HepG2 (cell line): ENCODE results near the gene ZNF248. TPM values are rescaled to one million over a fixed set of nuclear protein-coding genes. Genes with fewer than 3 reads are reported as not detected.
A peak's percentile ranks its signal among the peaks of the same experiment; 100 is the strongest.

ENCODE experiments used
- ATF3 ChIP-seq: sonication (generic); formaldehyde crosslinking; IDR thresholded peaks from 2 replicates; pipeline ENCODE4 v1.4.0; 2020; ENCODE audit warnings: missing genetic modification reagents
- FOXO4 ChIP-seq: sonication (generic); formaldehyde crosslinking; conservative IDR thresholded peaks from 2 replicates; pipeline ENCODE4 v1.8.1; 2023; ENCODE audit warnings: missing genetic modification reagents
- HNRNPUL1 ChIP-seq: fragments of 200-400 bp; formaldehyde crosslinking; IDR thresholded peaks from 2 replicates; pipeline ENCODE4 v1.6.1; 2017; ENCODE audit warnings: low read depth, mild to moderate bottlenecking, low read length, moderate library complexity
- JDP2 ChIP-seq: sonication (generic); formaldehyde crosslinking; IDR thresholded peaks from 2 replicates; pipeline ENCODE4 v1.8.1; 2022; ENCODE audit warnings: missing genetic modification reagents, borderline replicate concordance
- MAF1 ChIP-seq: sonication (generic); formaldehyde crosslinking; IDR thresholded peaks from 2 replicates; pipeline ENCODE4 v1.5.0; 2020; ENCODE audit warnings: missing genetic modification reagents, borderline replicate concordance
- SETDB1 ChIP-seq: sonication (generic); formaldehyde crosslinking; IDR thresholded peaks from 2 replicates; pipeline ENCODE4 v1.5.1; 2020; ENCODE audit warnings: missing genetic modification reagents, mild to moderate bottlenecking, borderline replicate concordance
- SMARCE1 ChIP-seq: fragments of 450-650 bp; IDR thresholded peaks from 2 replicates; pipeline ENCODE4 v1.6.1; 2017; ENCODE audit warnings: borderline replicate concordance
- TBX2 ChIP-seq: sonication (generic); formaldehyde crosslinking; IDR thresholded peaks from 2 replicates; pipeline ENCODE4 v1.5.0; 2020; ENCODE audit warnings: missing genetic modification reagents, mild to moderate bottlenecking, borderline replicate concordance
- TFE3 ChIP-seq: IDR thresholded peaks from 2 replicates; pipeline ENCODE4 v1.6.1; 2016
- TIGD3 ChIP-seq: sonication (generic); formaldehyde crosslinking; IDR thresholded peaks from 2 replicates; pipeline ENCODE4 v1.5.1; 2020; ENCODE audit warnings: mild to moderate bottlenecking, missing genetic modification reagents, borderline replicate concordance
- ZBTB20 ChIP-seq: sonication (generic); formaldehyde crosslinking; IDR thresholded peaks from 2 replicates; pipeline ENCODE4 v1.8.1; 2023; ENCODE audit warnings: missing genetic modification reagents, low read depth, mild to moderate bottlenecking, borderline replicate concordance
- ZBTB44 ChIP-seq: sonication (generic); formaldehyde crosslinking; IDR thresholded peaks from 2 replicates; pipeline ENCODE4 v1.4.0; 2020; ENCODE audit warnings: missing genetic modification reagents
- ZEB1 ChIP-seq: IDR thresholded peaks from 2 replicates; pipeline ENCODE4 v1.6.1; 2012; ENCODE audit warnings: mild to moderate bottlenecking, low read depth, inconsistent platforms; ENCODE audit not compliant: insufficient replicate concordance
- ZHX1 ChIP-seq: sonication (generic); formaldehyde crosslinking; IDR thresholded peaks from 2 replicates; pipeline ENCODE4 v1.8.1; 2022; ENCODE audit warnings: low read depth, mild to moderate bottlenecking, missing genetic modification reagents
- ZNF264 ChIP-seq: sonication (generic); formaldehyde crosslinking; IDR thresholded peaks from 2 replicates; pipeline ENCODE4 v1.4.0; 2020; ENCODE audit warnings: missing genetic modification reagents
- ZNF335 ChIP-seq: sonication (generic); formaldehyde crosslinking; IDR thresholded peaks from 2 replicates; pipeline ENCODE4 v1.4.0; 2020; ENCODE audit warnings: missing genetic modification reagents
- ZNF354B ChIP-seq: sonication (generic); formaldehyde crosslinking; IDR thresholded peaks from 2 replicates; pipeline ENCODE4 v1.8.0; 2022; ENCODE audit warnings: mild to moderate bottlenecking, missing genetic modification reagents
- ZNF513 ChIP-seq: sonication (generic); formaldehyde crosslinking; conservative IDR thresholded peaks from 2 replicates; pipeline ENCODE4 v1.5.0; 2020; ENCODE audit warnings: missing genetic modification reagents
- ZNF547 ChIP-seq: sonication (generic); formaldehyde crosslinking; IDR thresholded peaks from 2 replicates; pipeline ENCODE4 v1.5.1; 2020; ENCODE audit warnings: mild to moderate bottlenecking, missing genetic modification reagents
- ZNF850 ChIP-seq: sonication (generic); formaldehyde crosslinking; conservative IDR thresholded peaks from 2 replicates; pipeline ENCODE4 v1.9.0; 2021; ENCODE audit warnings: mild to moderate bottlenecking, missing genetic modification reagents
- polyA plus RNA-seq, 8 experiments: library from polyadenylated mRNA; depleted of rRNA in 3 of 8; stranded (reverse) in 7 of 8; unstranded in 1 of 8; fragments of >200 nt; fragmentation: Illumina TruSeq in 4 of 8; extraction: Trizol in 4 of 8; gene quantifications; 2 replicates each; pipeline versions ENCODE4 v1.2.1 to v1.2.3, GENCODE V29; 2011 to 2016; ENCODE audit warnings: low read depth in 4 of 8, missing spikeins in 1 of 8, mixed read lengths in 1 of 8; ENCODE audit not compliant: insufficient read depth in 1 of 8
- total RNA-seq, 5 experiments: library from RNA; depleted of rRNA; stranded (reverse); fragments of >200 nt; fragmentation: Illumina TruSeq; extraction: Trizol; gene quantifications; 2 replicates each; pipeline ENCODE4 v1.2.3, GENCODE V29; 2016; ENCODE audit warnings: low read depth in 1 of 5

Gene ZNF248
- total and polyA plus RNA-seq, 2 of the 13 experiments (the other 11 are each of a cell fraction or from before 2014, with no cell fraction given), result 12.8 to 13.3 TPM

GRCh38 chr10:37789590-37789989 lies 67.8 kb downstream of the ZNF248 start (continued):
- TF ChIP-seq MAF1 (CRISPR knock-in tag), result no peak
- TF ChIP-seq ATF3, result no peak
- TF ChIP-seq ZNF513, result no peak
- TF ChIP-seq ZBTB44 (CRISPR knock-in tag), result no peak
- TF ChIP-seq ZNF850 (CRISPR knock-in tag), result no peak
- TF ChIP-seq SMARCE1, result no peak
- no peak for TF ChIP-seq SETDB1
- TF ChIP-seq ZNF335 (CRISPR knock-in tag), result no peak
- no peak for TF ChIP-seq TBX2
- no peak for TF ChIP-seq ZHX1 (CRISPR knock-in tag)
- TF ChIP-seq FOXO4, result no peak
- no peak for TF ChIP-seq ZBTB20 (CRISPR knock-in tag)
- no peak for TF ChIP-seq HNRNPUL1
- TF ChIP-seq TFE3 (CRISPR knock-in tag), result no peak
- TF ChIP-seq ZNF264 (CRISPR knock-in tag), result no peak
- TF ChIP-seq ZNF354B, result no peak
- TF ChIP-seq ZEB1, result peak; percentile 77
- TF ChIP-seq JDP2, result no peak
- TF ChIP-seq TIGD3, result no peak
- TF ChIP-seq ZNF547 (CRISPR knock-in tag), result no peak
